ENCODE results near the gene KLF15.

KLF15 gene

GRCh38 chr3:126360046-126360713 is 3.0 kb upstream of the KLF15 start:
- no peak for DNase-seq

- DNase-seq, result no peak
Observed at GRCh38 chr3:126358816-126359181, 1.6 kb upstream of the KLF15 start.

GRCh38 chr3:126358038-126358815 is 1.0 kb upstream of the KLF15 start:
- DNase-seq, result no peak

GRCh38 chr3:126356373-126357264 is 589 bp downstream of the KLF15 start:
- peak in 1 of 2 donors; percentile 73 for DNase-seq

- peak; percentile 94 to 96 for DNase-seq
Observed at GRCh38 chr3:126355777-126356372, 1.3 kb downstream of the KLF15 start.

- no peak for DNase-seq
Observed at GRCh38 chr3:126355251-126355650, 2.0 kb downstream of the KLF15 start.

GRCh38 chr3:126354776-126355175 is 2.4 kb downstream of the KLF15 start:
- DNase-seq, result no peak

GRCh38 chr3:126353694-126354321 is 3.4 kb downstream of the KLF15 start:
- DNase-seq, result no peak

- DNase-seq, result no peak
Observed at GRCh38 chr3:126352476-126353454, 4.4 kb downstream of the KLF15 start.

- DNase-seq, result no peak
Observed at GRCh38 chr3:126351771-126352475, 5.3 kb downstream of the KLF15 start.

- no peak for DNase-seq
Observed at GRCh38 chr3:126351086-126351770, 6.0 kb downstream of the KLF15 start.

- no peak for DNase-seq
Observed at GRCh38 chr3:126350502-126351085, 6.6 kb downstream of the KLF15 start.

- DNase-seq, result no peak
Observed at GRCh38 chr3:126349611-126350501, 7.4 kb downstream of the KLF15 start.

- DNase-seq, result no peak
Observed at GRCh38 chr3:126349071-126349470, 8.1 kb downstream of the KLF15 start.

GRCh38 chr3:126348308-126348920 is 8.8 kb downstream of the KLF15 start:
- DNase-seq, result no peak

- no peak for DNase-seq
Observed at GRCh38 chr3:126347543-126348161, 9.6 kb downstream of the KLF15 start.

- no peak for DNase-seq
Observed at GRCh38 chr3:126346466-126346865, 10.7 kb downstream of the KLF15 start.

Measured in hippocampal formation (tissue), 2 donors.